Endothelial cell of hepatic sinusoid (primary cell): ENCODE results near the gene BEND5.

Experiments
- in situ Hi-C: cut with HindIII; loops from 2 replicates; pipeline ENCODE4 v1.10.0; 2017; ENCODE audit warnings: low sequenced_read_pairs

Gene BEND5

GRCh38 chr1:48767975-48768510, 8.6 kb downstream of the BEND5 start:
- in situ Hi-C loops: no loop called here

GRCh38 chr1:48765335-48765734, 11.4 kb downstream of the BEND5 start:
- in situ Hi-C loops: no loop called here

- in situ Hi-C loops: no loop called here
Observed at GRCh38 chr1:48761986-48762385, 14.7 kb downstream of the BEND5 start.

GRCh38 chr1:48761411-48761810, 15.3 kb downstream of the BEND5 start:
- in situ Hi-C loops: no loop called here

- in situ Hi-C loops: no loop called here
Observed at GRCh38 chr1:48760857-48761256, 15.8 kb downstream of the BEND5 start.

GRCh38 chr1:48758976-48759375, 17.7 kb downstream of the BEND5 start:
- in situ Hi-C loops: no loop called here

GRCh38 chr1:48757363-48757762, 19.3 kb downstream of the BEND5 start:
- in situ Hi-C loops: no loop called here

GRCh38 chr1:48756683-48757316, 19.9 kb downstream of the BEND5 start:
- in situ Hi-C loops: no loop called here

GRCh38 chr1:48753293-48753692, 23.4 kb downstream of the BEND5 start:
- in situ Hi-C loops: no loop called here

GRCh38 chr1:48750109-48750508, 26.6 kb downstream of the BEND5 start:
- in situ Hi-C loops: no loop called here

- in situ Hi-C loops: no loop called here
Observed at GRCh38 chr1:48749068-48749467, 27.6 kb downstream of the BEND5 start.

GRCh38 chr1:48746906-48747305, 29.8 kb downstream of the BEND5 start:
- in situ Hi-C loops: no loop called here

- in situ Hi-C loops: no loop called here
Observed at GRCh38 chr1:48744032-48744431, 32.7 kb downstream of the BEND5 start.

GRCh38 chr1:48743480-48743879, 33.2 kb downstream of the BEND5 start:
- in situ Hi-C loops: no loop called here

GRCh38 chr1:48741380-48741779, 35.3 kb downstream of the BEND5 start:
- in situ Hi-C loops: no loop called here

- in situ Hi-C loops: no loop called here
Observed at GRCh38 chr1:48740621-48741020, 36.1 kb downstream of the BEND5 start.

- in situ Hi-C loops: no loop called here
Observed at GRCh38 chr1:48739091-48739490, 37.6 kb downstream of the BEND5 start.

GRCh38 chr1:48738356-48738755, 38.3 kb downstream of the BEND5 start:
- in situ Hi-C loops: no loop called here

- in situ Hi-C loops: no loop called here
Observed at GRCh38 chr1:48735796-48736195, 40.9 kb downstream of the BEND5 start.

GRCh38 chr1:48730164-48730910, 46.4 kb downstream of the BEND5 start:
- in situ Hi-C loops: no loop called here

- in situ Hi-C loops: no loop called here
Observed at GRCh38 chr1:48728584-48728983, 48.1 kb downstream of the BEND5 start.

GRCh38 chr1:48726557-48727215, 50.0 kb downstream of the BEND5 start:
- in situ Hi-C loops: no loop called here
